Measurements from ENCODE around the gene BCAS1. TPM values are rescaled to one million over a fixed set of nuclear protein-coding genes. Genes with fewer than 3 reads are reported as not detected.

The BCAS1 gene
- polyA plus RNA-seq, 4 donors: 2.8 to 5.3 (median 4.9) TPM

- peak in 2 of 4 donors; percentile 22 to 40 for DNase-seq (ENCODE audit: low read depth in 4 of 4, low spot score in 2 of 4)
Measured at GRCh38 chr20:54103067-54103761, 32.8 kb upstream of the BCAS1 start.

DNA sequence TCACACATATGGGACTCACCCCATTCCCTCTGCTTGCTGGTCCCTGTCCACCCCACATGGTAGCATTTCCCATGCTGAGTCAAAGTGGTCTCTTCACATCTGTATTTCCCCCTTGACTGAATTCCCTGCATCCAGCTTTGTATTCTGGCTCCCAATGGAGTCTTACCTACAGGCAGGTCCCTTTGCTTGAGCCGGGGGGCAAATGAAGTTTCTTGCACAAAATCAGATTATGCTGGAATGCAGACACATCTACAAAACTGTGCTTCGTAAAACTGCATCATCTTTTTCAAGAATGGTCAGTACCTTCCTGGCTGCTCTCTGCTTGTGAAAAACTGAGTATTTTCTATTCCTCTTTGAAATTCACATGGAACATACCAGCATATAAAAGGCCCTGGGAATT is 32.1 kb upstream of the BCAS1 start:
- no peak for DNase-seq (ENCODE audit: low read depth in 4 of 4, low spot score in 2 of 4)

- no peak for DNase-seq (ENCODE audit: low read depth in 4 of 4, low spot score in 2 of 4)
Measured at GRCh38 chr20:54100563-54100962, 30.2 kb upstream of the BCAS1 start.

DNA sequence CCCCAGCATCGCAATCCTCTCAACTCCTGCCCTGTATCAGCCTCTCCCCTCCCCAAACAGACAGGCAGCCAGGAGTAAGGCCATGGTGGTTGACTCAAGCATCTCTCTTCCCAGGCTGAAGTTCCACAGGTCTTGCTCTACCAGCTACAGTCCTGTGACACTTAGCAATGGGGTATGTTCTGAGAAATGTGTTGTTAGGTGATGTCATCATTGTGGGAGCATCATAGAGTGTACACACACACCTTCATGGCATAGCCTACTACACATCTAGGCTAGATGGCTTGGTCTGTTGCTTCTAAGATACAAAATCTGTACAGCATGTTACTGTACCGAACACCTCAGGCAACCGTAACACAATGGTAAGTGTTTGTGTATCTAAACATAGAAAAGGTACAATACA is 29.5 kb upstream of the BCAS1 start:
- DNase-seq (ENCODE audit: low read depth in 4 of 4, low spot score in 2 of 4): no peak

GRCh38 chr20:54098047-54098446 is 27.7 kb upstream of the BCAS1 start:
- no peak for DNase-seq (ENCODE audit: low read depth in 4 of 4, low spot score in 2 of 4)

DNA sequence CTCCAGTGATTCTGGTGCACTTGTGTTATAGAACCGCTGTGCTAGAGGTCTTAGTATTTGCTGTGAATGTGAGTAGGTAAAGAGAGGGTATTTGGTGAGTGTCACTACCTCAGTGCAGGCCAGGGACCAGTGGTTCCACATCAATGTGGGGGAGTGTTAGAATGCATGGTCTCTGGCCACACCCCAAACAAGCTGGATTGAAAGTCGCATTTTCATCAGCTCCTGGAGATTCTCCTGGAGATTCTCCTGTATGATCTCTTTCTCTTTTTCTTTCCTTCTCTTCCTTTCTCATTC is 26.8 kb upstream of the BCAS1 start:
- DNase-seq (ENCODE audit: low read depth in 4 of 4, low spot score in 2 of 4): no peak

- DNase-seq (ENCODE audit: low read depth in 4 of 4, low spot score in 2 of 4): no peak
Measured at GRCh38 chr20:54095824-54096223, 25.4 kb upstream of the BCAS1 start.

- DNase-seq (ENCODE audit: low read depth in 4 of 4, low spot score in 2 of 4): no peak
Measured at GRCh38 chr20:54094268-54094580, 23.8 kb upstream of the BCAS1 start.

DNA sequence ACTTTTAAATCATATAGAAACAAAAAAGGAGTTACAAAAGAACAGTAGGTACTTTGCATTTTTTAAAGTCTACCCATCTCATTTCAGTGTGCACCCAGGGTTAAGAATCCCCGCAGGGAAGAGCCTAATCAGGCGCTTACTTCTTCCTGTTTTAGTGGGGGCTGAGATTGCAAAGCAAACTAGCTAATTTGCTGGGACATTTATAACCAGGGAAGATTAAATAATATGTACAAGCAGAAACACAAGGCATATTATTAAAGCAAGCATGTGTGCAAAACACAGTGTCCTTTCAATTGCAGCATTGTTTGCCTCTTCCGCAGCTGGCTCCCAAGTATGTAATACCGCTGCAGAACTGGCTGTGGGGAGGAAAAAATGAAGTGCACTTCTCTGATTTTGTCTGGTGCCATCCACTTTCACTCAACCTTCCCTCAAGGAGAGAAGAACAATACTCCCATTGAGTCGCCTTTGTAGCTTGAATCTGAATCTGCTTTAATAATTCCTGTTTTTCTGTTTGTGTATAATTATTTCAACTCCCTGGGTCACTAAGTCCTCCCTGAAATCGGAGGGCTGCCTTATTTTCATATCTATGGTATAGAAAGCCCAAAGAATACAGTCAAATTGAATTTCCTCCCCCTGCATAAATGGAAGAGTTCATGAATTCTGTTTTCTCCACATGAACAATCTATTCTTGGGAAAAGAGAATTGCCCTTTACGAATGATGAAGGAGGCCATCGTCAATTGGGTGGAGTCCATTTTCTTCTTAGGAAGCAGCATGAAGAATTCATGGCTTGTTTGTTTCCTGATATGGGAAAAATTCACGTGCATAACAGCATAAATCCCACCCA is 23.3 kb upstream of the BCAS1 start:
- no peak for DNase-seq (ENCODE audit: low read depth in 4 of 4, low spot score in 2 of 4)

DNA sequence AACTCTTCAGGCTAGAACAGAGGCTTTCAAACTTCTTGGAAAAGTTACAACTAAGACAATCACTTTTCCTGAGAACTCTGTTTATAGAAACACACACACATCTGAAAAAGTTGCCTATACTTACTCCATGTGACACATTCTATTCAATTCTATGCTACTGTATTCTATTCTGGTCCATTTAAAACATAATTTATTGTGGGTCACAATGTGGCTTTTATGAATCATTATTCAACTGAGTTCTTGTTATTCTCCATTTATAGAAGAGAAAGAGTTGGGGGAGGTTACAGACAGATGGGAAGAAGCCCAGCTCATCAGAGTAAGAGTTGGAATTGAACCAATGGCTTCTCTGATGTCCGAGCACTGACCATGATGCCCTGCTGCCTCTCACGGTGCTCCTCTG is 21.6 kb upstream of the BCAS1 start:
- DNase-seq (ENCODE audit: low read depth in 4 of 4, low spot score in 2 of 4): no peak

DNA sequence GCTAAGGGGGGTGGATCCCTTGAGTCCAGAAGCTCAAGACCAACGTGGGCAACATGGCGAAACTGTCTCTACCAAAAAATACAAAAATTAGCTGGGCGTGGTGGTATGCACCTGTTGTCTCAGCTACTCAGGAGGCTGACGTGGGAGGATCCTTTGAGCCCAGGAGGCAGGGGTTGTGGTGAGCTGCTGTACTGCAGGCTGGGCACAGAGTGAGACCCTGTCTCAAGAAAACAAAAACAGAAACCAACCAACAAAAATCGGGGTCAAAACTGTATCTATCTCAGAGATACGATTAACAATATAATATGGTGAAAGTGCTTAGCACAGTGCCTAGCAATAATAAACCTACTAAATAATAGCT is 20.7 kb upstream of the BCAS1 start:
- no peak for DNase-seq (ENCODE audit: low read depth in 4 of 4, low spot score in 2 of 4)

- no peak for DNase-seq (ENCODE audit: low read depth in 4 of 4, low spot score in 2 of 4)
Measured at GRCh38 chr20:54090230-54091119, 20.1 kb upstream of the BCAS1 start.

DNA sequence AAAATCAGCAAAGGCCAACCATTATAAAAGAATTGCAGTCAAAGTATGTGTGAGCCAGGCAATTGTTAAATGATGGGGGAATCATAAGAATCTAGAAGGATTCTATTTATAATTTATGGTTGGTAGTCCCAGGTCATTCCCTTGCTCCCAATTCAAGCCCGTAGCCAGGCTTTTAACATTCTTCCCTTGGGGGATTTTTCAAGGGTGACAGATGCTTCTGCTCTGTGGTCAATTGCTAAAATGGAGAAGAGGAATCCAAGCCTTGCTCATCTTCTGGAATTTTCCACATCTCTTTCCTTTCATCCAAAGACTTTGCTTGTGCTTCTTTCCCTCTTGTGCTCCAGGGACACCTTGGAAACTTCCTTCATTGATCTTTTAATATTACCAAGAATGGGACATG is 18.0 kb upstream of the BCAS1 start:
- DNase-seq (ENCODE audit: low read depth in 4 of 4, low spot score in 2 of 4): no peak

DNA sequence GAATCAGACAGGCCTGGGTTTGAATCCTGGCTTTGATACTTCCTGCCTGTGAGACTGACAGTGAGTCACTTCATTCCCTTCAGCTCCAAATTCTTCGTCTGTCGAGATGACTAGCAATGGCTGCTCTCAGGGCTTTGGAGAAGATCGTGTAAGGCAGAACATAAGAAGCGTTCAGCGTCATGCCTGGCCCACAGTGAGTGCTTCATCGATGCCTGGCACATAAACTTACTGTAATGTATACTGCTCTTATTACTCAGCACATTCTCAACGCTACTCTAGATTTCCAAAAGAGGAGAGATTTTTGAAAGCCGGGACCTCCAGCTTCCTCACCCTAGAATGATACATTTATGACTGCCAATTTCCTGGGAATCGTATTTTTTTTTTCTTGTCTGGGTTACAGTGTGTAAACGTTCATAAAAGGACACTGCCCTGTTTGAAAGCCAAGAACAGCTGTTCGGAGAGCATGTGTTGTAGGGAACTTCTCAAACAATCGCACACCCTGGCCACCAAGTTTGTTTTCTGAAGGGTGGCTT is 16.2 kb upstream of the BCAS1 start:
- DNase-seq (ENCODE audit: low read depth in 4 of 4, low spot score in 2 of 4): no peak

DNA sequence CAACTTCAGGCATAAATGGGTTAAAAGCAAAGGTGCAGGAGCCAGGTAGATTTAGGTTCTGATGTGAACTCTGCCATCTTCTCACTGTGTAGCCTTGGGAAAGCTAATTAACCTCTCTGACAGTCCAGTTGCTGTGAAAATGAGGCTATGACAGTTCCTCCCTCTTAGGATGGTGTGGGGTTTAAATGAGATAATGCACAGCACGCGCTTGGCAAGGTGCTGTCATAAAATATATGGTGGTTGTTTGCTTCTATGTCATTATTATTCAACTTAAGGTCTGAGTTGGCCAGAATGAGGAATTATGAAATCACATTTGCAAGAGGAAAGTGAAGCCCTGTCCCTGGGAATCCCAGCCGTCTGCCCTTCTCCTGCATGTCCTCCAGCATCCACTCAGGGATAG is 15.5 kb upstream of the BCAS1 start:
- DNase-seq (ENCODE audit: low read depth in 4 of 4, low spot score in 2 of 4): no peak

DNA sequence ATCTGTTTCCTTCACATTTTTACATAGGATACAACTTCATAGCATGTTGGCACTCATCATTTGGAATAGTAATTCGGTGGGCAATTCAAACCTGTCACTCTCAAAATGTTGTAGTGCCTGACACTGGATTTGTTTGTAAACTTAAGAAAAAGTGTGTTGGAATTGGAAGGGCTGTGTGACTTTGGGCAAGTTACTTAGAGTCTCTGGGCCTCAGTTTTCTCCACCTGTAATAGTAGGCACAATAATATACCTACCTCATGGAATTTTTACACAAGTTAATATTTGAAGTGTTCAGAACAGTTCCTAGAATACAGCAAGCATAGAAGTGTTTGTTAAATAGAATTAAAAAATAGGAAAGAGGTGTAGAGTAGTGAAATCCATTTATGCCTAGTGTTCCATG is 15.0 kb upstream of the BCAS1 start:
- DNase-seq (ENCODE audit: low read depth in 4 of 4, low spot score in 2 of 4): no peak

DNA sequence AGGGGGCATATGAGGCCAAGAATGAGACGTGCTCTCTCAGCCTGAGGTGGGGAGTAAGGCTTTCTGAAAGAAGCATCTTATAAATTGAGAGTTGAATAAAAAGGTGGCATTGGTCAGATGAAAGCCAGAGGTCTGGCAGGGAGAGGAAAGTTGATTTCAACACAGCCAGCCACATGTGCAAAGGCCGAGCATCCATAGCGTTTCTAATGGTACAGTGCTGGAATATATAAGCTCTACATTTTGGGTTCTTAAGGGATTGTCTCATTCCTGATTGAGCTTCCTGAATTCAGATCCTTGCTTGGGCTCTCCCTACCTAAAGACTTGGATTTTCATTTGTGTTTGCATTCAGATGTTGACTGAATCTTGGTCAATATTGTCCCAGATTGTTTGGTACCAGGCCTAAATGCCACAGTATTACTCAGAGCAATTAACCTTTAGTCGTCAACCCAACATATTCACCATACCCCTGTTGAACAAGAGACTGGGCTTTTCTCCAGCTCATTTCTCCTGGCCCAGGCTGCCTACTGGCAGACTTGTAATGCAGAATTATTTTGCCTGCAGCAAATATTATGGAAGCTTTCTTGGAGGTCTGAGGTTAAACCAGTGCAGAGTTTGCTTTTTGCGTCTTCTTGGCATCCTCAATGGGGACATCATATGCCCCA is 14.5 kb upstream of the BCAS1 start:
- DNase-seq (ENCODE audit: low read depth in 4 of 4, low spot score in 2 of 4): no peak

GRCh38 chr20:54084193-54084592 is 13.8 kb upstream of the BCAS1 start:
- DNase-seq (ENCODE audit: low read depth in 4 of 4, low spot score in 2 of 4): no peak

GRCh38 chr20:54083459-54083858 is 13.1 kb upstream of the BCAS1 start:
- DNase-seq (ENCODE audit: low read depth in 4 of 4, low spot score in 2 of 4): no peak

- DNase-seq (ENCODE audit: low read depth in 4 of 4, low spot score in 2 of 4): no peak
Measured at GRCh38 chr20:54082100-54082499, 11.7 kb upstream of the BCAS1 start.

GRCh38 chr20:54079652-54080051 is 9.3 kb upstream of the BCAS1 start:
- no peak for DNase-seq (ENCODE audit: low read depth in 4 of 4, low spot score in 2 of 4)

Data from left renal cortex interstitium (tissue), 4 donors.